SK-N-SH (cell line): ENCODE data around the gene BRAF.

Source experiments
- EP300 ChIP-seq, 2 experiments: IDR thresholded peaks; 2 replicates each; pipeline versions ENCODE4 v1.4.0 to v1.6.1; 2012; ENCODE audit warnings: borderline replicate concordance in 1 of 2, low read depth in 1 of 2, low read length in 1 of 2
- GABPA ChIP-seq: IDR thresholded peaks from 2 replicates; pipeline ENCODE4 v1.4.0; 2012; ENCODE audit warnings: low read depth, mild to moderate bottlenecking
- NRF1 ChIP-seq: IDR thresholded peaks from 2 replicates; pipeline ENCODE4 v1.6.1; 2012; ENCODE audit warnings: low read depth, mild to moderate bottlenecking, low read length
- TAF1 ChIP-seq: IDR thresholded peaks from 2 replicates; pipeline ENCODE4 v1.6.1; 2012; ENCODE audit warnings: low read depth, mild to moderate bottlenecking, low read length, moderate library complexity, borderline replicate concordance
- TF ChIP-seq, protein P1 (sequence below): fragments of 200-600 bp; sonication (generic); IDR thresholded peaks from 2 replicates; pipeline ENCODE4 v1.6.1; 2017; ENCODE audit warnings: antibody characterized with exemption, mild to moderate bottlenecking, moderate library complexity

DNA sequence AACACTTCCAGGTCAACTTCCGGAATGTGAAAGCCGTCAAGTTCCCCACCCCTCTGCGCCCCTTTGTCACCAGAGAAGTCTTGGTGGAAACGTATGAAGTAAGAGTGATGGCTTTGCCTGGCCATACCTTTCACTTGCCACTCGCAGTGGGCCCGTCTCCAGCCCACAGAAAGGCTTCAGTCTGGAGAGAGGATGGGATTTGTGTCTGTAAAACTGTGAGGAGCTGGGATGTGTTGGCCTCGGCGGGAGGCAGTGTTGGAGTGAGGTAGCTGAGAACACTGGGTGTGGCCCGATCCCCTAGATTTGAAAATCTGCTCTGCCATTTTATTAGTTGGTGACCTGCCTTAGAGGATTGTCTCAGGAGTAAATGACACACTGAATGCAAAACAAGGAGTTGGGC is 245.5 kb downstream of the BRAF start:
- TF ChIP-seq EP300 (IDR thresholded peaks at IDR 0.05; ENCODE audit: borderline replicate concordance in 1 of 2, low read depth in 1 of 2, low read length in 1 of 2) (no peak), TAF1 (no peak), GABPA (no peak), NRF1 (no peak)
- TF ChIP-seq, protein P1, sequence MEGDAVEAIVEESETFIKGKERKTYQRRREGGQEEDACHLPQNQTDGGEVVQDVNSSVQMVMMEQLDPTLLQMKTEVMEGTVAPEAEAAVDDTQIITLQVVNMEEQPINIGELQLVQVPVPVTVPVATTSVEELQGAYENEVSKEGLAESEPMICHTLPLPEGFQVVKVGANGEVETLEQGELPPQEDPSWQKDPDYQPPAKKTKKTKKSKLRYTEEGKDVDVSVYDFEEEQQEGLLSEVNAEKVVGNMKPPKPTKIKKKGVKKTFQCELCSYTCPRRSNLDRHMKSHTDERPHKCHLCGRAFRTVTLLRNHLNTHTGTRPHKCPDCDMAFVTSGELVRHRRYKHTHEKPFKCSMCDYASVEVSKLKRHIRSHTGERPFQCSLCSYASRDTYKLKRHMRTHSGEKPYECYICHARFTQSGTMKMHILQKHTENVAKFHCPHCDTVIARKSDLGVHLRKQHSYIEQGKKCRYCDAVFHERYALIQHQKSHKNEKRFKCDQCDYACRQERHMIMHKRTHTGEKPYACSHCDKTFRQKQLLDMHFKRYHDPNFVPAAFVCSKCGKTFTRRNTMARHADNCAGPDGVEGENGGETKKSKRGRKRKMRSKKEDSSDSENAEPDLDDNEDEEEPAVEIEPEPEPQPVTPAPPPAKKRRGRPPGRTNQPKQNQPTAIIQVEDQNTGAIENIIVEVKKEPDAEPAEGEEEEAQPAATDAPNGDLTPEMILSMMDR = no peak
